OCI-LY7 (cell line): Measurements from ENCODE around the gene COL15A1.

Experiments used
- CTCF ChIP-seq: fragments of 200-600 bp; sonication (generic); conservative IDR thresholded peaks from 2 replicates; pipeline ENCODE4 v1.5.1; 2014; ENCODE audit warnings: mild to moderate bottlenecking, antibody characterized with exemption, low read length, moderate library complexity, mixed read lengths
- EZH2phosphoT487 ChIP-seq: fragments of 200-600 bp; sonication (generic); IDR thresholded peaks from 2 replicates; pipeline ENCODE4 v1.6.1; 2018; ENCODE audit warnings: low read depth, borderline replicate concordance, mild to moderate bottlenecking, mixed run types, antibody characterized with exemption, low read length, moderate library complexity, mixed read lengths

- TF ChIP-seq CTCF (no peak), EZH2phosphoT487 (no peak)
Observed at GRCh38 chr9:99113414-99114048, 169.8 kb downstream of the COL15A1 start.
